Motor neuron (in vitro differentiated cells): ENCODE measurements around the gene USP54. TPM values are rescaled to one million over a fixed set of nuclear protein-coding genes. Genes with fewer than 3 reads are reported as not detected.
A peak's percentile ranks its signal among the peaks of the same experiment; 100 is the strongest.

Source experiments
- ATAC-seq, 8 experiments: fragments of 200-7000 bp; cut with Tn5 transposase; replicated peaks in 6 of 8; 2 replicates each; pipeline ENCODE4 v1.8.0; 2021; ENCODE audit warnings: mild to moderate bottlenecking in 8 of 8, moderate library complexity in 8 of 8
- H3K27ac ChIP-seq, 2 donors: fragments of 250-450 bp; sonication (Bioruptor Pico); 2 replicates each; pipeline ENCODE4 v1.9.0; 2021; ENCODE audit warnings: antibody characterized with exemption in 2 of 2, mild to moderate bottlenecking in 2 of 2, moderate library complexity in 1 of 2
- H3K4me1 ChIP-seq, 2 donors: fragments of 250-450 bp; sonication (Bioruptor Pico); replicated peaks in 1 of 2; 2 replicates each; pipeline ENCODE4 v1.6.1; 2021; ENCODE audit warnings: antibody characterized with exemption in 2 of 2, mild to moderate bottlenecking in 2 of 2, moderate library complexity in 1 of 2
- H3K4me3 ChIP-seq, 5 donors: fragments of 250-450 bp; sonication (Bioruptor Pico); 2 replicates each; pipeline ENCODE4 v1.9.0; 2021; ENCODE audit warnings: antibody characterized with exemption in 5 of 5, mild to moderate bottlenecking in 5 of 5, moderate library complexity in 4 of 5
- WGBS, 10 experiments: fragments of 450-650 bp; shearing (Covaris generic); methylation state at CpG; one replicate each; pipeline ENCODE4 v1.0.0; 2022; 5-methylcytosine and 5-hydroxymethylcytosine counted together
- in situ Hi-C, 9 experiments: fragments of 400-800 bp; cut with MboI; loops; one replicate each; pipeline ENCODE4 v1.15.0; 2021; ENCODE audit warnings: low sequenced_read_pairs in 9 of 9, low pct_unique_long_range_greater_than_20kb in 2 of 9; ENCODE audit not compliant: unreplicated experiment in 9 of 9
- total RNA-seq, 8 experiments: library from RNA; unstranded; fragments of 300-600 nt; gene quantifications; 2 replicates each; pipeline versions ENCODE4 v1.2.3 to v1.2.4, GENCODE V29; 2022

The USP54 gene
- total RNA-seq, 8 experiments from 2014 or later: 6.1 to 26.9 (median 23.8) TPM

- Histone ChIP-seq H3K4me1 (peaks cover 9% of the 10 kb centered on the region in 2 donors), H3K4me3 (no peak overlapping the region), H3K27ac (no peak overlapping the region)
- 80 to 100% (median 100%) methylated on average over 1 of the region's 1 CpG; no CpG with 5 or more reads in 3 of the 10 experiments for WGBS, 10 experiments
- in situ Hi-C loops: no loop called here
- no peak for ATAC-seq
These were observed 39.6 kb downstream of the USP54 start for GRCh38 chr10:73551515-73551914.

- no peak overlapping the region for H3K27ac ChIP-seq
- no peak overlapping the region for H3K4me3 ChIP-seq
- ATAC-seq: no peak
- H3K4me1 ChIP-seq: no peaks in the 10 kb centered on the region
- 60 to 100% (median 82%) methylated on average over 1 to 2 of the region's 2 CpGs; no CpG with 5 or more reads in 4 of the 10 experiments for WGBS, 10 experiments
- in situ Hi-C loops: loop anchor here in 4 of 9 experiments (25.0 kb wide), 1 partner anchor 92 kb away; the partner anchor contains the start of gene MYOZ1 (in 4 of the 4)
These were observed 45.8 kb downstream of the USP54 start for GRCh38 chr10:73545357-73545756.

GRCh38 chr10:73537709-73538108 lies 53.4 kb downstream of the USP54 start:
- in situ Hi-C loops: loop anchor here in 6 of 9 experiments (10.0 to 25.0 kb wide), 2 partner anchors 100 to 107 kb away; partner anchors contain the start of gene MYOZ1 (in 6 of the 6)
- peak in 3 of 8 experiments; percentile 63 to 99 (median 90) for ATAC-seq
- 89 to 95% (median 91%) methylated on average over 2 to 6 of the region's 7 CpGs; no CpG with 5 or more reads in 6 of the 10 experiments for WGBS, 10 experiments
- Histone ChIP-seq H3K4me3 (no peak overlapping the region), H3K4me1 (no peaks in the 10 kb centered on the region), H3K27ac (no peak overlapping the region)

GRCh38 chr10:73537288-73537687 lies 53.9 kb downstream of the USP54 start:
- Histone ChIP-seq H3K27ac (no peak overlapping the region), H3K4me1 (no peaks in the 10 kb centered on the region), H3K4me3 (no peak overlapping the region)
- 80 to 100% (median 94%) methylated on average over 1 to 2 of the region's 2 CpGs; no CpG with 5 or more reads in 1 of the 10 experiments for WGBS, 10 experiments
- in situ Hi-C loops: loop anchor here in 6 of 9 experiments (10.0 to 25.0 kb wide), 2 partner anchors 100 to 108 kb away; partner anchors contain the start of gene MYOZ1 (in 6 of the 6)
- peak in 1 of 8 experiments; percentile 44 for ATAC-seq

GRCh38 chr10:73534857-73535256 lies 56.3 kb downstream of the USP54 start:
- in situ Hi-C loops: loop anchor here in 7 of 9 experiments (5.0 to 25.0 kb wide), 3 partner anchors 102 to 110 kb away; partner anchors contain the start of gene MYOZ1 (in 7 of the 7)

GRCh38 chr10:73529089-73529832 lies 61.9 kb downstream of the USP54 start:
- peak; percentile 71 to 95 (median 82) for ATAC-seq
- in situ Hi-C loops: loop anchor here in 5 of 9 experiments (10.0 to 25.0 kb wide), 2 partner anchors 106 to 108 kb away; partner anchors contain the start of gene MYOZ1 (in 4 of the 5)
- H3K4me1 ChIP-seq: no peaks in the 10 kb centered on the region
- no peak overlapping the region for H3K27ac ChIP-seq
- WGBS, 10 experiments: 95 to 100% (median 100%) methylated on average over 1 to 4 of the region's 5 CpGs; no CpG with 5 or more reads in 1 of the 10 experiments
- no peak overlapping the region for H3K4me3 ChIP-seq

More at GRCh38 chr10:73534857-73535256, 56.3 kb downstream of the USP54 start:
- 80 to 100% (median 100%) methylated on average over 1 of the region's 1 CpG; no CpG with 5 or more reads in 5 of the 10 experiments for WGBS, 10 experiments
- no peaks in the 10 kb centered on the region for H3K4me1 ChIP-seq
- no peak for ATAC-seq
- H3K4me3 ChIP-seq: no peak overlapping the region
- no peak overlapping the region for H3K27ac ChIP-seq

- WGBS, 10 experiments: 67 to 100% (median 95%) methylated on average over 1 of the region's 1 CpG; no CpG with 5 or more reads in 2 of the 10 experiments
- in situ Hi-C loops: loop anchor here in 1 of 9 experiments (10.0 kb wide), 1 partner anchor 113 kb away; no protein-coding TSS in a partner anchor
- no peak overlapping the region for H3K4me3 ChIP-seq
- no peaks in the 10 kb centered on the region for H3K4me1 ChIP-seq
- no peak overlapping the region for H3K27ac ChIP-seq
- no peak for ATAC-seq
These were observed 68.9 kb downstream of the USP54 start for GRCh38 chr10:73522263-73522662.

GRCh38 chr10:73519336-73519735 lies 71.8 kb downstream of the USP54 start:
- ATAC-seq: no peak
- Histone ChIP-seq H3K4me1 (no peaks in the 10 kb centered on the region), H3K4me3 (no peak overlapping the region), H3K27ac (no peak overlapping the region)
- 80 to 100% (median 93%) methylated on average over 1 to 3 of the region's 3 CpGs; no CpG with 5 or more reads in 1 of the 10 experiments for WGBS, 10 experiments
- in situ Hi-C loops: no loop called here

- no peak overlapping the region for H3K4me3 ChIP-seq
- no peak overlapping the region for H3K27ac ChIP-seq
- in situ Hi-C loops: no loop called here
- H3K4me1 ChIP-seq: no peaks in the 10 kb centered on the region
- no peak for ATAC-seq
- WGBS, 10 experiments: 83 to 100% (median 94%) methylated on average over 1 to 4 of the region's 4 CpGs; no CpG with 5 or more reads in 2 of the 10 experiments
These were observed 73.8 kb downstream of the USP54 start for GRCh38 chr10:73517166-73517888.

- Histone ChIP-seq H3K4me1 (no peaks in the 10 kb centered on the region), H3K27ac (no peak overlapping the region), H3K4me3 (no peak overlapping the region)
- WGBS, 10 experiments: 93 to 100% (median 96%) methylated on average over 2 to 4 of the region's 4 CpGs; no CpG with 5 or more reads in 3 of the 10 experiments
- ATAC-seq: no peak
- in situ Hi-C loops: no loop called here
These were observed 78.9 kb downstream of the USP54 start for GRCh38 chr10:73512207-73512743.

GRCh38 chr10:73509695-73510094 lies 81.4 kb downstream of the USP54 start:
- in situ Hi-C loops: no loop called here
- no peak for ATAC-seq
- no peak overlapping the region for H3K4me3 ChIP-seq
- 80 to 100% (median 93%) methylated on average over 1 to 4 of the region's 5 CpGs; no CpG with 5 or more reads in 1 of the 10 experiments for WGBS, 10 experiments
- H3K27ac ChIP-seq: no peak overlapping the region
- no peaks in the 10 kb centered on the region for H3K4me1 ChIP-seq

- in situ Hi-C loops: no loop called here
- no peak overlapping the region for H3K27ac ChIP-seq
- no peaks in the 10 kb centered on the region for H3K4me1 ChIP-seq
- H3K4me3 ChIP-seq: no peak overlapping the region
- ATAC-seq: no peak
- 58 to 100% (median 93%) methylated on average over 1 of the region's 1 CpG for WGBS, 10 experiments
These were observed 84.7 kb downstream of the USP54 start for GRCh38 chr10:73506491-73506890.
